Stomach (tissue), 9 donors: Measurements from ENCODE around the gene NPHP4. TPM values are rescaled to one million over a fixed set of nuclear protein-coding genes. Genes with fewer than 3 reads are reported as not detected.

Experiments
- DNase-seq, 2 donors: peaks; one replicate each; pipeline versions ENCODE4 v3.0.0 to v3.0.0-alpha.2; 2013 to 2019
- H3K27ac ChIP-seq, 5 donors: fragments of 200-600 bp in 4 of 5; sonication (generic) in 4 of 5; one replicate each; pipeline ENCODE4 v1.5.1; 2013 to 2019; ENCODE audit warnings: mild to moderate bottlenecking in 1 of 5, moderate library complexity in 1 of 5
- H3K27me3 ChIP-seq, 3 donors: fragments of 200-600 bp; sonication (generic); one replicate each; pipeline ENCODE4 v1.5.1; 2017 to 2019; ENCODE audit warnings: mixed run types in 1 of 3
- H3K36me3 ChIP-seq, 4 donors: fragments of 200-600 bp; sonication (generic); 1 replicate in 3 of 4; 2 replicates in 1 of 4; pipeline ENCODE4 v1.5.1; 2016 to 2019
- H3K4me1 ChIP-seq, 4 donors: fragments of 200-600 bp; sonication (generic); one replicate each; pipeline ENCODE4 v1.5.1; 2016 to 2019
- H3K4me3 ChIP-seq, 4 donors: fragments of 200-600 bp; sonication (generic) in 3 of 4; one replicate each; pipeline ENCODE4 v1.5.1; 2016 to 2019; ENCODE audit warnings: mild to moderate bottlenecking in 1 of 4
- H3K9me3 ChIP-seq, 4 donors: fragments of 200-600 bp; sonication (generic); one replicate each; pipeline ENCODE4 v1.5.1; 2016 to 2019
- CTCF ChIP-seq, 7 experiments: fragments of 450-650 bp in 4 of 7; fragments of 200-600 bp in 3 of 7; sonication (generic) in 3 of 7; IDR thresholded peaks; one replicate each; pipeline ENCODE4 v1.5.1; 2016 to 2019; ENCODE audit warnings: antibody characterized with exemption in 7 of 7, control low read depth in 2 of 7, mild to moderate bottlenecking in 1 of 7
- EP300 ChIP-seq: sonication (generic); formaldehyde crosslinking; IDR thresholded peaks from one replicate; pipeline ENCODE4 v1.6.1; 2017; ENCODE audit warnings: antibody characterized with exemption
- POLR2A ChIP-seq, 4 donors: fragments of 450-650 bp; IDR thresholded peaks; one replicate each; pipeline ENCODE4 v1.6.1; 2016; ENCODE audit warnings: antibody characterized with exemption in 4 of 4, control low read depth in 2 of 4, mild to moderate bottlenecking in 1 of 4, moderate library complexity in 1 of 4
- POLR2AphosphoS5 ChIP-seq, 3 donors: sonication (generic); formaldehyde crosslinking; IDR thresholded peaks; one replicate each; pipeline ENCODE4 v1.6.1; 2016; ENCODE audit warnings: antibody characterized with exemption in 3 of 3
- WGBS, 5 donors: extraction: QIAGEN DNeasy Blood & Tissue Kit in 3 of 5; methylation state at CpG; one replicate each; pipeline versions ENCODE4 v1.1.5 to v1.1.7; 2013 to 2018; 5-methylcytosine and 5-hydroxymethylcytosine counted together
- intact Hi-C: fragments of 100-400 bp; cut with DNase I; formaldehyde crosslinking; loops from one replicate; pipeline ENCODE4 v1.15.1; 2023; ENCODE audit warnings: low total_unique reads
- polyA plus RNA-seq, 3 donors: library from polyadenylated mRNA; stranded (reverse); fragments of 200-250 nt; gene quantifications; one replicate each; pipeline ENCODE4 v1.2.3, GENCODE V29; 2013
- total RNA-seq, 5 donors: library from RNA; depleted of rRNA; stranded (reverse); fragments of >200 nt; gene quantifications; one replicate each; pipeline versions ENCODE4 v1.1.0 to v1.2.3, GENCODE V29; 2014 to 2016
- donor health status: healthy with polysubstance abuse.
- donor health status: Bipolar disorder and iron deficiency.
- donor health status: healthy.

Gene NPHP4
- total and polyA plus RNA-seq, 8 donors: 1.9 to 29.7 (median 7.3) TPM

GRCh38 chr1:6014130-6014999 is 22.1 kb upstream of the NPHP4 start:
- no peaks in the 10 kb centered on the region for H3K27me3 ChIP-seq
- H3K4me3 ChIP-seq: no peak overlapping the region
- H3K9me3 ChIP-seq: no peaks in the 10 kb centered on the region
- H3K36me3 ChIP-seq: peaks cover 0 to 5% (median 0%) of the 10 kb centered on the region in 4 donors
- no peak for DNase-seq
- 80 to 87% (median 84%) methylated on average over 18 to 19 of the region's 19 CpGs for WGBS, 5 donors
- intact Hi-C loops: no loop called here
- no peak overlapping the region for H3K27ac ChIP-seq
- H3K4me1 ChIP-seq: no peaks in the 10 kb centered on the region
- TF ChIP-seq POLR2AphosphoS5 (IDR thresholded peaks at IDR 0.05): no peak
- no peak for TF ChIP-seq POLR2A (IDR thresholded peaks at IDR 0.05)
- TF ChIP-seq EP300: no peak
- TF ChIP-seq CTCF (IDR thresholded peaks at IDR 0.05): no peak

- peaks cover 0 to 5% (median 0%) of the 10 kb centered on the region in 4 donors for H3K36me3 ChIP-seq
- no peak for DNase-seq
These were observed 21.3 kb upstream of the NPHP4 start for GRCh38 chr1:6013491-6013890.

GRCh38 chr1:6012529-6013318 is 20.5 kb upstream of the NPHP4 start:
- no peaks in the 10 kb centered on the region for H3K9me3 ChIP-seq
- peaks cover 0 to under 1% (median 0%) of the 10 kb centered on the region in 3 donors for H3K27me3 ChIP-seq
- intact Hi-C loops: no loop called here
- TF ChIP-seq CTCF (IDR thresholded peaks at IDR 0.05) (no peak), EP300 (no peak), POLR2AphosphoS5 (IDR thresholded peaks at IDR 0.05) (no peak), POLR2A (IDR thresholded peaks at IDR 0.05) (no peak)
- DNase-seq: no peak
- peaks cover 0 to 5% (median 0%) of the 10 kb centered on the region in 4 donors for H3K36me3 ChIP-seq
- 77 to 90% (median 82%) methylated on average over 16 to 17 of the region's 17 CpGs for WGBS, 5 donors
- H3K4me1 ChIP-seq: no peaks in the 10 kb centered on the region
- H3K27ac ChIP-seq: no peak overlapping the region
- no peak overlapping the region for H3K4me3 ChIP-seq

More at GRCh38 chr1:6013491-6013890, 21.3 kb upstream of the NPHP4 start:
- Histone ChIP-seq H3K4me3 (no peak overlapping the region), H3K27me3 (no peaks in the 10 kb centered on the region), H3K27ac (no peak overlapping the region), H3K4me1 (no peaks in the 10 kb centered on the region), H3K9me3 (no peaks in the 10 kb centered on the region)
- intact Hi-C loops: no loop called here
- TF ChIP-seq POLR2AphosphoS5 (IDR thresholded peaks at IDR 0.05) (no peak), EP300 (no peak), CTCF (IDR thresholded peaks at IDR 0.05) (no peak), POLR2A (IDR thresholded peaks at IDR 0.05) (no peak)
- 78 to 92% (median 82%) methylated on average over 10 to 12 of the region's 12 CpGs for whole genome bisulfite sequencing, 5 donors

GRCh38 chr1:6011946-6012258 is 19.7 kb upstream of the NPHP4 start:
- TF ChIP-seq EP300 (no peak), POLR2A (IDR thresholded peaks at IDR 0.05) (no peak), CTCF (IDR thresholded peaks at IDR 0.05) (no peak), POLR2AphosphoS5 (IDR thresholded peaks at IDR 0.05) (no peak)
- Histone ChIP-seq H3K27ac (no peak overlapping the region), H3K27me3 (peaks cover 0 to 8% (median 0%) of the 10 kb centered on the region in 3 donors), H3K4me1 (no peaks in the 10 kb centered on the region), H3K9me3 (no peaks in the 10 kb centered on the region), H3K36me3 (peaks cover 0 to 5% (median 0%) of the 10 kb centered on the region in 4 donors), H3K4me3 (no peak overlapping the region)
- intact Hi-C loops: no loop called here
- WGBS, 5 donors: 82 to 95% (median 91%) methylated on average over 3 of the region's 3 CpGs
- DNase-seq: no peak
